ENCODE results near the gene CTNNA2.

Gene CTNNA2

DNA sequence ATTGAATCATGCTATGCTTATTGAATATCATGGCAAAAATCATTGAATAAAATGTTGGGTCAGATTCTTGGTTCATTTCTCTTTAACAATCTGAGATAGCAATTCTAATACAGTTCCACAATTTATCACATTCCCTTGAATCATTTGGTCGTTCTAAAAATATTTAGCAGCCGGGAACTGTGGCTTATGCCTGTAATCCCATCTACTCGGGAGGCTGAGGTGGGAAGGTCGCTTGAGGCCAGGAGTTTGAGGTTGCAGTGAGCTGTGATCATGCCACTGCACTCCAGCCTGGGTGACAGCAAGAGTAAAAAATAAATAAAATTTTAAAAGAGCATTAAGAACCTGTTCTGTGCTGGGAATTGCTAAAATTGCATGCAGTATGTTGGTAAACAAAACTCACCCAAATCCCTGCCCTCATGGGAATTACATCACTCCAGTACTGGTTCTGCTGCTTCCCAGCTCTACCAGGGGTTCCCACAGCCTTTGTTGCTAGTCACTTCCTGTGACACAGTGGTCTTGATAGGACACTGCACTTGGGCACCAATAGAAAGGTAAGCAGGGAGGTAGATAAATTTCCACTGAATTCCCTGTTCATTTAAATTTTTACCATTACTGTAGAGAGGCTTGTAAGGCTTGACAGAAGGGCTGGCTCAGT lies 200.4 kb downstream of the CTNNA2 start:
- FAIRE-seq (no peak), DNase-seq (ENCODE audit: insufficient read length) (no peak)
- TF ChIP-seq POLR2A (IDR thresholded peaks at IDR 0.05; ENCODE audit: low read depth, low read length): no peak
- TF ChIP-seq POLR2AphosphoS5 (IDR thresholded peaks at IDR 0.05; ENCODE audit: low read depth, low read length): no peak
- TF ChIP-seq TAF1 (IDR thresholded peaks at IDR 0.05; ENCODE audit: borderline replicate concordance, low read depth, low read length): no peak

DNA sequence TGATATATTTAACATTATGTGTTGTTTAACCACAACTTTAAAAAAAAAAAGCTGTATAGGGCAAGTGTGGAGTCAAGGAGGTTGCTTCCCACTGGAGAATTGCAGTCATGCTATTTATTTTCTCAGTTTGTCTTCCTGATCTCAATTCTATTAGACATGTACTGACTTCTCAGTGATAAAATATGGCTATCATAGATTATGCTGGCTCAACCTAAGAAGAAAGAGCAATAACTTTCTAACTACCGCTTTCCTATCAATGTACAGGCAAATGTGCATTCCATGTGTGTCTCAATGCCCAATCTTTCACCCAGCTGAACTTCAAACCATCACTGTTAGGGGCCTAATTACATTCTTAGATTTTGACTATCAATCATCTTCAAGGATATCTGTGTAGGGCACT lies 201.4 kb downstream of the CTNNA2 start:
- FAIRE-seq (no peak), DNase-seq (ENCODE audit: insufficient read length) (no peak)
- TF ChIP-seq TAF1 (IDR thresholded peaks at IDR 0.05; ENCODE audit: borderline replicate concordance, low read depth, low read length) (no peak), POLR2A (IDR thresholded peaks at IDR 0.05; ENCODE audit: low read depth, low read length) (no peak), POLR2AphosphoS5 (IDR thresholded peaks at IDR 0.05; ENCODE audit: low read depth, low read length) (no peak)

DNA sequence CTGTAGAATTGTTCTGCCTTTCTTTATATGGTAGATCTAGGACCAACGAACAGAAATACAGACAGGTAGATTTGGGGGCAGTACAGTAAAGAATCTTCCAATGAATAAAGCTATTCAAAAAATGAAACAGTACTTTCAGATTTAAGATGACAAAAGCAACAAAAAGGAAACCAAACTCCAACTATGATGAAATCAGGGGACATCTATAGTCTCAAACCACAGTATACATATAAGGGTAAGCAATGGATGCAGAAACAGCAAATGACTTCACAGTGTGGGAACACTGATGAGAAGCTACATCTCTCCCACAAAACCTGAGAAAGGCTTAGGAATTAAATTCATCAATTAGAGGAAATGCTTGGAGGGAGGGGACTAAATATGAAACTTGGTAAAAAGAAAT lies 202.5 kb downstream of the CTNNA2 start:
- TF ChIP-seq POLR2A (IDR thresholded peaks at IDR 0.05; ENCODE audit: low read depth, low read length): no peak
- TF ChIP-seq TAF1 (IDR thresholded peaks at IDR 0.05; ENCODE audit: borderline replicate concordance, low read depth, low read length): no peak
- TF ChIP-seq POLR2AphosphoS5 (IDR thresholded peaks at IDR 0.05; ENCODE audit: low read depth, low read length): no peak
- FAIRE-seq: no peak
- DNase-seq (ENCODE audit: insufficient read length): no peak

DNA sequence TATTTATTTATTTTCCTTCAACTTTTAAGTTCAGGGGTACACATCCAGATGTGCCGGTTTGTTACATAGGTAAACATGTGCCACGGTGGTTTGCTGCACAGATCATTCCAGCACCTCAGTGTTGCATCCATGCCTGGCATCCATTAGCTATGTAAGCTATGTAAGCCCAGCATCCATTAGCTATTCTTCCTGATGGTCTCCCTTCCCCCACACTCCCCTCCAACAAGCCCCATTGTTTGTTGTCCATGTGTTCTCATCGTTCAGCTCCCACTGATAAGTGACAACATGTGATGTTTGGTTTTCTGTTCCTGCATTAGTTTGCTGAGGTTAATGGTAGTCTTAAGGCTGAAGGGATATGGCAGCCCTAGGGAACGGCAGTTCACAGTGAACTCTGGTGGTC lies 203.4 kb downstream of the CTNNA2 start:
- TF ChIP-seq POLR2AphosphoS5 (IDR thresholded peaks at IDR 0.05; ENCODE audit: low read depth, low read length) (no peak), POLR2A (IDR thresholded peaks at IDR 0.05; ENCODE audit: low read depth, low read length) (no peak), TAF1 (IDR thresholded peaks at IDR 0.05; ENCODE audit: borderline replicate concordance, low read depth, low read length) (no peak)
- FAIRE-seq (no peak), DNase-seq (ENCODE audit: insufficient read length) (no peak)

DNA sequence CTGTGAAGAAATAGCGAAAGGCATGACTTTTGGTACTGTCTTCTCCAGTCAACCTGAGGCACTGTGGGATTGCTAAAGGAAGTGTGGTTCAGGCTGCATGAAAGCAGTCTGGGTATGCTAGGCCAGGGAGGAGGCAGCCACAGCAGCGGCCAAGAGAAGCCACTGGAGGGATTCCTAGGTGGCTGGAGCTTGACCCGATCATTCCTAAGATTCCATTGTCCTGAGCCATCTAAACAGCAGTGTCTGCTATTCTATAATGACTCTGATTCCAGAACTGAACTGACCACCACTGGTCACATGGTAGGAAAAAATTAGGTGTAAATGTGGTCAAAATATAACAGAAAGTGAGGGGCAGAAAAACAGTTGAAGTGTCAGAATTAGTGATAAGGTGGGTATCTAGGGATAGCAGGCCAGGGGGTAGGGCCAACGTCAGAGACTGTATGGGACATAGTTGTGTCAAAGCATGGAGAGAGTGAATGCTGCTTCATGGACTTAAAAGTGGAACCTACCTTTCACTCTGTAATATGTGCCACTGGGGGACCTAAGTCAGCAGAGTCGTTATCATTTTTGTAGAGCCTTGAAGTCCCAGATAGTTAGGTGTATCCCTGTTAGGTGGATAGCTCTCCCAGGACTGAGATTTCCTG lies 204.6 kb downstream of the CTNNA2 start:
- no peak for DNase-seq (ENCODE audit: insufficient read length)

DNA sequence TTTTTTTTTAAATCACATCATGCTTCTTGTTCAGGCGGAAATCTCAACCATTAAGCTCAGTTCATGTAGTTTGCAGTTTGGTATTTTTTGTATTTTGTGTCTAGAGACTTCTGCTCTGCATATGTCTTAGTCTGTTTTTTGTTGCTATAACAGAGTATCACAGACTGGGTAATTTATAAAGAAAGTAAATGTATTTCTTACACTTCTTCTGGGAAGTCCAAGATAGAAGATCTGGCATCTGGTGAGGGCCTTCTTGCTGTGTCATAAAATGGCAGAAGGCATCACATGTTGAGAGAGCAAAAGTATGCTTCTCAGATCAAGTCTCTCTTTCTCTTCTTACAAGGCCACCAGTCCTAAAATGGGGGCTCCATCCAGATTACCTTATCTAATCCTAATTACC lies 208.2 kb downstream of the CTNNA2 start:
- TF ChIP-seq POLR2A (IDR thresholded peaks at IDR 0.05; ENCODE audit: low read depth, low read length) (no peak), TAF1 (IDR thresholded peaks at IDR 0.05; ENCODE audit: borderline replicate concordance, low read depth, low read length) (no peak), POLR2AphosphoS5 (IDR thresholded peaks at IDR 0.05; ENCODE audit: low read depth, low read length) (no peak)
- FAIRE-seq (no peak), DNase-seq (ENCODE audit: insufficient read length) (no peak)

More for the DNA sequence above, 204.6 kb downstream of the CTNNA2 start:
- no peak for FAIRE-seq
- TF ChIP-seq TAF1 (IDR thresholded peaks at IDR 0.05; ENCODE audit: borderline replicate concordance, low read depth, low read length): no peak
- no peak for TF ChIP-seq POLR2A (IDR thresholded peaks at IDR 0.05; ENCODE audit: low read depth, low read length)
- TF ChIP-seq POLR2AphosphoS5 (IDR thresholded peaks at IDR 0.05; ENCODE audit: low read depth, low read length): no peak

DNA sequence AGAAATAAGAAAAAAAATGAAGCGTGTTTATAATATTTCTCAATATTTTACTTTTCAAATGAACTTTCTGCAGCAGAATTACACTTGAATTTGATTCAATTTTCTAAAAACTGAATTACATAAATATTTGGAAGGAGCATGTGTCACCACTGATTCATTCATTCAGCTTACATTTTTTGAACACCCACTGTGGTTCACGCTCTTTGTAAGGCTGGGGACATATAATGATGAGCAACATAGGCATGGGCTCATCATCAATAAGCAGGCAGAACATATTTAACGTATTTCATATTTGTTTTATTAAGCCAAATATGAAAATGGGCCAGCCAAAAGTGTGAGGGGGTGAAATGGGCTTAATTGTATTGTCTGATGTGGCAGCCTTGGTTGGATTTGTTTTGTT lies 209.1 kb downstream of the CTNNA2 start:
- no peak for FAIRE-seq
- no peak for DNase-seq (ENCODE audit: insufficient read length)
- TF ChIP-seq POLR2AphosphoS5 (IDR thresholded peaks at IDR 0.05; ENCODE audit: low read depth, low read length) (no peak), TAF1 (IDR thresholded peaks at IDR 0.05; ENCODE audit: borderline replicate concordance, low read depth, low read length) (no peak), POLR2A (IDR thresholded peaks at IDR 0.05; ENCODE audit: low read depth, low read length) (no peak)

DNA sequence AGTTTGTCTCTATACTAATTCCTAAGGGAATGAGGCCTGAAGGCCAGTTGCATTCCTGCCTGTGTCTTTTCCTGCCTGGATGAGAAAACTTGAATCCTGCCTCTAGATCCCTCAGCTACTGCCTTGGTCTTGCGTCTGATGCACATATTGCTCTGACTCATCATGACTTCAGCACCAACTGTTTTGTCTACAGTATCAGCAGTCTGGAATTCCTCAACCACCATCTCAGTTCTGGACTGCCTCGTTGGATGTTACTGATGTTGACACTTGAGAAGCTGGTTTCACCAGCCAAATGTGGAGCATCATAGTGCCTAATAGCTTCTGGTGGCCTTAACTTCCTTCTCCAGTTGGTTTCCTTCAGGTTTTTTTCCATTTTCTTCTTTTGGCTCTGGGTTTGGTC lies 211.0 kb downstream of the CTNNA2 start:
- FAIRE-seq: no peak
- TF ChIP-seq POLR2AphosphoS5 (IDR thresholded peaks at IDR 0.05; ENCODE audit: low read depth, low read length): no peak
- no peak for TF ChIP-seq POLR2A (IDR thresholded peaks at IDR 0.05; ENCODE audit: low read depth, low read length)
- TF ChIP-seq TAF1 (IDR thresholded peaks at IDR 0.05; ENCODE audit: borderline replicate concordance, low read depth, low read length): no peak
- DNase-seq (ENCODE audit: insufficient read length): no peak

DNA sequence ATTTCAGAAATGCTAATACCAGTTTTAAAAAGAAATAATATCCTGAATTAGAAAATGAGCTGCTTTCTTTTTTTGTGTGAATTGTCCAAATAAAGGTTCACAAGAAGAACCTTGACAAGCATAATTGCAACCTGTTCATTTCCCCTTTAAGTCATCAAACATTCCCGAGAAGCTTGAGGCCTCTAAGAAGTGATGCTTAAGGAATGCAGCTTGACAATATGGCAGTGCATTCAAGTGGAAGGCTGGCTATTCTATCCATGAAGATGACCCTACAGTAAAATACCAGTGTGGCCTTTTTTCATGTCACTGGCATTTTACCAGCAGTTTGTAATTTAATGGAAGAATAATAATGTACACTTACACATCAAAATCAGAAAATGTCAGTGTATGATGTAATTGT lies 216.7 kb downstream of the CTNNA2 start:
- no peak for DNase-seq (ENCODE audit: insufficient read length)
- no peak for FAIRE-seq
- TF ChIP-seq POLR2A (IDR thresholded peaks at IDR 0.05; ENCODE audit: low read depth, low read length): no peak
- no peak for TF ChIP-seq POLR2AphosphoS5 (IDR thresholded peaks at IDR 0.05; ENCODE audit: low read depth, low read length)
- no peak for TF ChIP-seq TAF1 (IDR thresholded peaks at IDR 0.05; ENCODE audit: borderline replicate concordance, low read depth, low read length)

DNA sequence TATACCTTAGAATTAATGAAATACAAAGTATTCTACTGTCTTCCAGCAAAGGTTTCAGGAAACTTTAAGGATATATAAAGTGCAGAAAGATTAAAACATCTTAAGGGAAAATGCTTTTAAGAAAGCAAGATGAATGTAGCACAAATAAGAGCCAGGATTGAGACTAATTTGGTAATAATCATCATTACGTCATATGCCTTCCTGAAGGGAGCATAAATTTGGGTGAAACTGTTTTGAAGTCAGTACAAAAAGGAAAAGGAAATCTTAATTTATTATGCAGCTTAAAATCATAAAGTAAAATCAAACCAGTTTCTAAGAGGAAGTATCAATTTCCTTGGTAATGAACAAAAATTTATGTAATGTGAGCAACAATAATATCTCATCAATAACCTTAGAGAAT lies 221.7 kb downstream of the CTNNA2 start:
- no peak for DNase-seq (ENCODE audit: insufficient read length)
- no peak for TF ChIP-seq POLR2AphosphoS5 (IDR thresholded peaks at IDR 0.05; ENCODE audit: low read depth, low read length)
- TF ChIP-seq POLR2A (IDR thresholded peaks at IDR 0.05; ENCODE audit: low read depth, low read length): no peak
- TF ChIP-seq TAF1 (IDR thresholded peaks at IDR 0.05; ENCODE audit: borderline replicate concordance, low read depth, low read length): no peak
- FAIRE-seq: no peak

DNA sequence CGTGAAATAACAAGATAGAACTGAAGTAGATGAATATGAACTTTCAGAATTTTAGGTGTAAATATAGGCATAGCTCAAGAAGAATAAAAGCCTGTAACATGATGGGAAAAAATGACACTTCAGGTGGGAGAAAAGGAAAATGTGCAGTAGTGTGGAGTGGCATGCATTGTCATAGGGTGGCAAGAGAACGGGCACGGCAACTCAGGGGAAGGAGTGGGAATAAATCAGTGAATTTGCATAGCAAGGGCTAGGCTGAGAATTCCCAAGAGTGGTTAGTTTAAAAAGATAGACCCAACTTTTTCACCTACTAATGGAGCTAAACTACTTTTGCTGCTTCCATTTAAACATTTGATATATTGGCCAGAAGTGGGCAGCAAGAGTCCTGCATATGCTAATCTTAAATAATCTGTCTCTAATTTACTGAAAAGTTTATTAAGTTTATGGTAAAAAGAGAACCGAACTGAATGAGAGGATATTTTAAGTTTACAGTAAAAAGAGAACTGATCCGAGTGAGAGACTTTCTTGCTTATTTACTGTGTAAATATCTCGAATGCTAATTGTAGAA lies 228.1 kb downstream of the CTNNA2 start:
- FAIRE-seq (no peak), DNase-seq (ENCODE audit: insufficient read length) (no peak)
- TF ChIP-seq TAF1 (IDR thresholded peaks at IDR 0.05; ENCODE audit: borderline replicate concordance, low read depth, low read length) (no peak), POLR2AphosphoS5 (IDR thresholded peaks at IDR 0.05; ENCODE audit: low read depth, low read length) (no peak), POLR2A (IDR thresholded peaks at IDR 0.05; ENCODE audit: low read depth, low read length) (no peak)

DNA sequence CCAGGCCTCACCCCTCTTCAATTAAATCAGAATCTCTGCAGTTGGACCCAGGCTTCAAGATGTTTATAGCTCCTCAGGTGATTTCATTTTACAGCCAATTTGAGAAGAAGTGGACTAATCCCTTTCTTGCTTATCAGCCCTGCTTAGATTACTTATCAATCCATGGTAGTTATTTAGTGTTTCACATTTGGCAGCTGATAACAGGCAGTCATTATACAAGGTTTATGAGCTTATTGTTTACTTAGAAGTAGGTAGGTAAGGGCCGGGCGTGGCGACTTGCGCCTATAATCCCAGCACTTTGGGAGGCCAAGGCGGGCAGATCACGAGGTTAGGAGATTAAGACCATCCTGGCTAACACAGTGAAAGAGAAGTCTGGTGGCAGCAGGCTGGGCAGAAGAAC lies 237.5 kb downstream of the CTNNA2 start:
- FAIRE-seq (no peak), DNase-seq (ENCODE audit: insufficient read length) (no peak)
- TF ChIP-seq POLR2A (IDR thresholded peaks at IDR 0.05; ENCODE audit: low read depth, low read length) (no peak), TAF1 (IDR thresholded peaks at IDR 0.05; ENCODE audit: borderline replicate concordance, low read depth, low read length) (no peak), POLR2AphosphoS5 (IDR thresholded peaks at IDR 0.05; ENCODE audit: low read depth, low read length) (no peak)
